ENCODE measurements around the gene HES3.

- no peak for TF ChIP-seq CTCF (conservative IDR thresholded peaks at IDR 0.05 in 1 of 2, IDR thresholded peaks at IDR 0.05 in 1 of 2; ENCODE audit: extremely low read depth in 1 of 2, insufficient read depth in 1 of 2, low read depth in 1 of 2, low read length in 2 of 2)
- no peak for TF ChIP-seq EZH2 (IDR thresholded peaks at IDR 0.05; ENCODE audit: borderline replicate concordance, low read length)
Observed at GRCh38 chr1:6234502-6235295, 9.3 kb upstream of the HES3 start.

All from mammary epithelial cell (primary cell).